IPS DF 6.9 (cell line): ENCODE data around the gene TNNT1.
"Not testable (repeated sequence)": the region's sequence is repeated elsewhere in the genome, so short reads cannot be mapped to it uniquely, and the experiment has no call there.

Source experiments
- DNase-seq: peaks from one replicate; pipeline ENCODE4 v3.0.0-alpha.2; 2013; ENCODE audit warnings: low read depth, low spot score
- H3K27ac ChIP-seq: one replicate; pipeline ENCODE4 v1.5.1; 2013; ENCODE audit warnings: low read length, control low read depth
- H3K27me3 ChIP-seq: 2 replicates; pipeline ENCODE4 v1.6.1; 2013; ENCODE audit warnings: mild to moderate bottlenecking, low read length; ENCODE audit not compliant: control insufficient read depth, insufficient read depth
- H3K36me3 ChIP-seq: 2 replicates; pipeline ENCODE4 v1.6.1; 2013; ENCODE audit warnings: low read length; ENCODE audit not compliant: control insufficient read depth, insufficient read depth
- H3K4me1 ChIP-seq: 2 replicates; pipeline ENCODE4 v1.6.1; 2013; ENCODE audit warnings: low read length; ENCODE audit not compliant: control insufficient read depth, insufficient read depth
- H3K4me3 ChIP-seq: 2 replicates; pipeline ENCODE4 v1.5.1; 2013; ENCODE audit warnings: mild to moderate bottlenecking, low read length
- H3K9me3 ChIP-seq: 2 replicates; pipeline ENCODE4 v1.6.1; 2013; ENCODE audit warnings: low read length, inconsistent platforms; ENCODE audit not compliant: control insufficient read depth, insufficient read depth
- WGBS: extraction: QIAGEN DNeasy Blood & Tissue Kit; methylation state at CpG from one replicate; pipeline ENCODE4 v1.1.7; 2013; ENCODE audit warnings: mixed read lengths, missing lambda C conversion rate; ENCODE audit not compliant: insufficient read length, insufficient coverage; 5-methylcytosine and 5-hydroxymethylcytosine counted together

TNNT1 gene

DNA sequence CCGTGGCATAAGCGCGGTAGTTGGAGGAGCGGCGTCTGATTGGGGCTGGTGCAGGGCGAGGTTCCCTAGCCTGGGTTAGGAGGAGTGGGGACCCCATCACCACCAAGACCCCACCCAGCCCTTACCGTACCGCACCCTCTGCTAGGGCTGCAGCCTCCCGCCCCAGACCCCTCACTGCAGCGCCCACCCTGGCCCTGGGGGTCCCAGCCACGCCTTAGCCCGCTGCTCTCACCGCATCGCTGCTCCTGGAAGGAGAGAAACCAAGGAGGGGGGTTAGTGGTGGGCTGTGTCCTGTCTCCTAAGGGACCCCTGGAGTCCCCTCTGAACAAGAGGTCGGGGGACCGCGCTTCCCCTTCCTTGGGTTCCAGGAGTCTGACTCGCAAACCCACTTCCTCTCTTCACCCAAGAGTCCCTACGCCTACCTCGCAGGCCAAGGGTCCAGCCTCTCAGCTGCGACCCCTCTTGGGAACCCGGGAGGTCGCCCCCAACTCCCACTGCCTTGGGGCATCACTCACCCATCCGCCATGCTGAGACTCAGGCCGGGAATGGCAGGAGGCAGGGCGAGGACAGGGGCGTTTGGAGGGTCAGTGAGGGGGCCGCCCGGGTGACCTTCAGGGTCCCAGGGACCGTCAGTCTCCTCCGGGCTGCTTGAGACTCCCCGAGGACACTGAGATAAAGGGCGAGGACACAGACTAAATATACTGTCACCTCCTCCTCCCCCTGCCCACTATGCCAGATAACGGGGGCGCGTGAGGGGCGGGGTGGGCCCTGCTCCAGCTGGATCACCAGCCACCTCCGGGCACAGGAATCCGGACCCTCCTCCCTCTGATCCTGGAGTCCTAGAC lies 8.3 kb upstream of the TNNT1 start, which contains the start of gene TNNI3:
TSS of gene TNNI3 (minus strand) at position 669 of the 845 bp plus-strand sequence. CDS start at position 526, 143 bp downstream.
- H3K27ac ChIP-seq, result no peak within 1 kb of the TSS
- no peaks in the 10 kb centered on the region for H3K9me3 ChIP-seq
- DNase-seq, result no peak
- peak within 1 kb of the TSS; percentile 48; the same call in 1 of the 2 replicates for H3K4me3 ChIP-seq
- WGBS, result no CpG with 5 or more reads among the region's 39 CpGs
- no peaks in the 10 kb centered on the region; the same call in 1 of the 2 replicates for H3K27me3 ChIP-seq
- H3K36me3 ChIP-seq, result no peaks in the 10 kb centered on the region
- peaks cover 7% of the 10 kb centered on the region for H3K4me1 ChIP-seq

DNA sequence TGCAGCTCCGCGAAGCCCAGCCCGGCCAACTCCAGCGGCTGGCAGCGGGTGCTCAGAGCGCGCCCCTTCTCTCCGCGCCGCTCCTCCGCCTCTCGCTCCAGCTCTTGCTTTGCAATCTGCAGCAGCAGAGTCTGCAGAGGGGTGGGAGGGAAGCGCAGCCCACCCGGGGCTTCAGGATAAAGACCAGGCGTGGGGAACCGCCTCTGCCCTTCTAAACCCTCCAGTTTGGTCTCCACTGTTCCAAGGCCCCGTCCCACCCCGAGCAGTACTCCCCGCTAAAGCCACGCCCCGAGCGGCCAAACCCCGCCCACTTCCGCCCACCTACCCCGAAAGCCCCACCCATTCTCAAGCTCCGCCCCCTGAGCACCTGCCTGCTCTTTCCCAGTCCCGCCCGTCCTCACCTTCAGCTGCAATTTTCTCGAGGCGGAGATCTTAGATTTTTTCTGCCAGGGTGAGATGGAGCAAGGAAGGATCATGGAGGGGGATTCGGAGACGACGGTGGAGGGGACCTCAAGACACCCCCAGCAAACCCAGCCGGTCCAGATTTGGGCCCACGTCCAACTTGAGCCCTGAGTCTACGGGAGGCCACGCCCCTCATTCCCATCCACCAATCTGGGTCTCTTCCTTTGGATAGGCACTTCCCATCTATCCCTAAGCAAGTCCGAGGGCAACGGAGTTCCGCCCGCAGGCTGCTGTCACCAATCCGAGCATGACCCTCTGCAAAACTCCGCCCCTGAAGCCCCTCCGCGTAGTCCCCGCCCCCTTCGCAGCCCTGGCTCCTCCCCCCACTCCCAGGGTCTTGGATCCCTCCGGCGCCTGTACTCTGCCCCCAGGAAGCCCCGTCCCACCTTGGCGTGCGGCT lies 7.4 kb upstream of the TNNT1 start:
- no peak for DNase-seq
- Histone ChIP-seq H3K36me3 (no peaks in the 10 kb centered on the region), H3K9me3 (no peaks in the 10 kb centered on the region), H3K4me1 (peaks cover 7% of the 10 kb centered on the region), H3K27me3 (no peaks in the 10 kb centered on the region), H3K4me3 (peak overlapping the region; percentile 48; the same call in 1 of the 2 replicates), H3K27ac (no peak overlapping the region)
- no CpG with 5 or more reads among the region's 52 CpGs for whole genome bisulfite sequencing

DNA sequence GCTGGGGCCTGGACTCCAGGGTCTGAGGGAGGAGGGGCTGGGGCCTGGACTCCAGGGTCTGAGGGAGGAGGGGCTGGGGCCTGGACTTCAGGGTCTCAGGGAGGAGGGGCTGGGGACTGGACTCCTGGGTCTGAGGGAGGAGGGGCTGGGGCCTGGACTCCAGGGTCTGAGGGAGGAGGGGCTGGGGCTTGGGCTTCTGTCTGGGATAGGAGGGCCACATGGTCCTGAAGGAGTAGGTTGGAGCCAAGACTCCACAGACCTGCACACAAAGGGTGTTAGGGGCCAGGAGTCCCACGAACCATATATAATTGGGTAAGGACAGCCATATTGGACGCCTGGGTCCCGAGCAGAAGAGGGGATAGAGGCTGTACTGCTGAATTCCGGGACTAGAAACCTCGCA lies 6.8 kb upstream of the TNNT1 start:
- H3K4me3 ChIP-seq, result peak overlapping the region; percentile 48; the same call in 1 of the 2 replicates
- DNase-seq, H3K27ac ChIP-seq, H3K36me3 ChIP-seq, H3K9me3 ChIP-seq, H3K4me1 ChIP-seq, H3K27me3 ChIP-seq: not testable (repeated sequence)
- WGBS, result no CpG with 5 or more reads among the region's 5 CpGs

DNA sequence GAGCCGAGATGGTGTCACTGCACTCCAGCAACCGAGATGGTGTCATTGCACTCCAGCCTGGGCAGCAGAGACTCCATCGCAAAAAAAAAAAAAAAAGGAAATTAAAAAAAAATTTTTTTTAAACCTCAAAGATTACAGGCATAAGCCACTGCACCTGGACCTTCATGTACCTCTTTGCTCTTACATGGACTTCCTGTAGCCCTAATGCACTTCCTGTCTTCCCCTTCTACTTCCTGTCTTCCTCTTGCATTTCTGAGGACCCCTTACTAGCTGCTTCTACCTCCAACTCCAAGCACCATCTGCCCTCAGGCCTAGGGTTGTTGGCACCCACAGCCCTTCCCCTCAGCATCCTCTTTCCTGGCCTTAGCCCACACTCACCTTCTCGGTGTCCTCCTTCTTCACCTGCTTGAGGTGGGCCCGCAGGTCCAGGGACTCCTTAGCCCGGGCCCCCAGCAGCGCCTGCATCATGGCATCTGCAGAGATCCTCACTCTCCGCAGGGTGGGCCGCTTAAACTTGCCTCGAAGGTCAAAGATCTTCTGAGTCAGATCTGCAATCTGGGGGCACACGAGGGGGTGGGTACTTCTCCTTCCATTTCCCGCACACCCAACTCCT lies 4.8 kb upstream of the TNNT1 start:
- no CpG with 5 or more reads among the region's 12 CpGs for WGBS
- no peak overlapping the region for H3K27ac ChIP-seq
- no peaks in the 10 kb centered on the region for H3K9me3 ChIP-seq
- H3K4me1 ChIP-seq, result peaks cover 3% of the 10 kb centered on the region
- no peak overlapping the region for H3K4me3 ChIP-seq
- no peaks in the 10 kb centered on the region for H3K36me3 ChIP-seq
- H3K27me3 ChIP-seq, result no peaks in the 10 kb centered on the region
- DNase-seq, result no peak

DNA sequence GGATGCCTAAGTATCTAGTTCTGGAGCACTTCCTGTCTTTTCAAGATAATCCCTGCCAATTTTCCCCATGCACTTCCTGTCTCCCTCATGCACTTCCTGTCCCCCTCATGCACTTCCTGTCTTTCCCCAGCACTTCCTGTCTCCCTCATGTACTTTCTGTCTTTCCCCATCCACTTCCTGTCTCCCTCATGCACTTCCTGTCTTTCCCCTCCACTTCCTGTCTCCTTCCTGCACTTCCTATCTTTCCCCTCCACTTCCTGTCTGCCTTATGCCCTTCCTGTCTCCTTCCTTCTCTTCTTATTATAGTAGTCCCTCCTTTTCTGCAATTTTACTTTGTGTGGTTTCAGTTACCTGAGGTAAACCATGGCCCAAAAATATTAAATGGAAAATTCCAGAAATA lies 3.0 kb upstream of the TNNT1 start:
- Histone ChIP-seq H3K4me3 (no peak overlapping the region), H3K27ac (no peak overlapping the region), H3K36me3 (no peaks in the 10 kb centered on the region), H3K4me1 (peaks cover 5% of the 10 kb centered on the region), H3K27me3 (no peaks in the 10 kb centered on the region), H3K9me3 (no peaks in the 10 kb centered on the region)
- no peak for DNase-seq

DNA sequence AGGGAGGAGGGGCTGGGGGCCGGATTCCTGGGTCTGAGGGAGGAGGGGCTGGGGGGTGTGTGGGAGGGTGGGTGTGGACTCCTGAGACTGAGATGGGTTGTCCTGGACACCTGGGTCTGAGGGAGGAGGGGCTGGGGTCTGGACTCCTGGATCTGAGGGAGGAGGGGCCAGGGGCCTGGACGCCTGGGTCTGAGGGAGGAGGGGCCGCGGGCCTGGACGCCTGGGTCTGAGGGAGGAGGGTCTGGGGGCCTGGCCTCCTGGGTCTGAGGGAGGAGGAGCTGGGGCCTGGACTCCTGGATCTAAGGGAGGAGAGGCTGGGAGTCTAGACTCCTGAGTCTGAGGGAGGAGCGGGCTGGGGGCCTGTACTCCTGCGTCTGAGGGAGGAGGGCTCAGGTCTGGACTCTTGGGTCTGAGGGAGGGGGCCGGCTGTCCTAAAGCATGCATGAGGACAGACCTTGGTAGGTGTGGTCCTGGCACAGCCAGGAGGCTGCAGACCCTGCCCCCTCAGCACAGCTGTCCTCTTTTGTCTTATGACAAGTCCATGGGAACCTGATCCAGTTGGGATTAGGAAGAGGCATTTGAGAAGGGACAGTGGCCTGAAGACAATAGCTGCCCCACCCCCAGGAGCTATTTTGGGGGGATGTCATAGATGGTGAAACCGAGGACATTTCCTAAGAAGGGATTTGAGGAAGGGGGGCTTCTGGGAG lies 1.3 kb downstream of the TNNT1 start:
- no CpG with 5 or more reads among the region's 9 CpGs for WGBS
- H3K4me3 ChIP-seq, result no peak overlapping the region

DNA sequence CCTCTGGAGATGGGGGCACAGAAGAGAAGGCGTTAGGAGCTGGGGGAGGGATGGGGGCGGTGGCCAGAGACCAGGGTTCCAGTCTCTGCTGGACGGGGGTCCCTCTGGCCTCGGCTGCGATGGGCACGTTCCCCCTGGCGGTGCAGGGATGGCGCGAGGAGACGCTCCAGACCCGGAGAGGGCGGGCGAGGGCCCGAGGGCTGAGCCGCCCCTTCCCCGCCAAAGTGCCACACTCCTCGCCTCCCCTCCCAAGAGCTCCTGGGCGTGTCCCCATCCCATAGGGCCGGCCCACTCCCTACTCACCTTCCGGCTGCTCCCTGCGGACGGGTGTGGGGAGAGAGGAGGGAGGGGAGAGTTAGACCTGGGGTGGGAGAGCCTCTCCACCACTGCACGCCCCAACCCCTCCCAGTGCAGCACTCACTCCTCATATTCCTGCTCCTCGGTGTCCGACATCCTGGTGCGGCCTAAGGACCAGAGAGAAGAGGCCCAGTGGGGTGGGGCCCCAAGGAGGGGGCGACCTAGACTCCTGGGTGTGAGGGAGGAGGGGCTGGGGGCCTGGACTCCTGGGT lies 2.2 kb downstream of the TNNT1 start:
- Histone ChIP-seq H3K4me1 (peaks cover 5% of the 10 kb centered on the region), H3K27me3 (no peaks in the 10 kb centered on the region), H3K9me3 (no peaks in the 10 kb centered on the region), H3K4me3 (peak overlapping the region; percentile 75), H3K27ac (no peak overlapping the region), H3K36me3 (no peaks in the 10 kb centered on the region)
- no peak for DNase-seq
- WGBS, result no CpG with 5 or more reads among the region's 27 CpGs

More for the DNA sequence above, 1.3 kb downstream of the TNNT1 start:
- H3K4me1 ChIP-seq, result peaks cover 5% of the 10 kb centered on the region
- no peaks in the 10 kb centered on the region for H3K9me3 ChIP-seq
- H3K36me3 ChIP-seq, result no peaks in the 10 kb centered on the region
- no peak for DNase-seq
- H3K27me3 ChIP-seq, result no peaks in the 10 kb centered on the region
- no peak overlapping the region for H3K27ac ChIP-seq

DNA sequence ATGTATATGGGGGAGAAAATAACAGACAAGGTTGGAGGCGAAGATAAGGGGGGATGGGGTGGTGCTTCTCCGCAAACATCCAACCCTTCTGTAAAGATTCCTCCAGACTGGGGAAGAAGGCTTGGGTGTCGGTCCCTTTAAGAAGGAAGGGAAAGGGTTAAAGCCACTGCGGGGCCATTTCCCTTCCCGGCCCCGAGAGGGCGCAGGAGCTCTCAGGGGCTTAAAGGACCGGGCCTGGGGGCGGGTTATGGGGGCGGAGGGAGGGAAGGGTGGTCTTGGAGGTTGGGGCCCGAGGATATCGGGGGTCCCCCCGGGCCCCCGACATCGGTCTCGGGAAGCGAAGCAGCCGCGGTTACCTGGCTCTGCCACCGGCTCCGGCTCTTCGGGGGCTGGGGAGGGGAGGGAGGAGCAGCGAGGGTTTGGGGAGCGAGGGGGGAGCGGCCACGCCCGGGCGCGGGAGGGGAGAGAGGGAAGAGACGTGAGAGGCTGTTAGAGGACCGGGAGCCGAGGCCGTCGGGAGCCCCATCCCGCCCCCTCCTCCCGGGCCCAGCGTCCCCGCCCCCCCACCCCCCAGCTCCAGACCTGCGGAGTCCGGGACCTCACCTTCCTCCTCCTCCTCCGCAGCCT lies 2.8 kb downstream of the TNNT1 start:
- DNase-seq, result no peak
- peak overlapping the region; percentile 75 for H3K4me3 ChIP-seq
- H3K36me3 ChIP-seq, result no peaks in the 10 kb centered on the region
- H3K27me3 ChIP-seq, result no peaks in the 10 kb centered on the region
- no peaks in the 10 kb centered on the region for H3K9me3 ChIP-seq
- peaks cover 5% of the 10 kb centered on the region for H3K4me1 ChIP-seq
- no CpG with 5 or more reads among the region's 41 CpGs for WGBS
- no peak overlapping the region for H3K27ac ChIP-seq

DNA sequence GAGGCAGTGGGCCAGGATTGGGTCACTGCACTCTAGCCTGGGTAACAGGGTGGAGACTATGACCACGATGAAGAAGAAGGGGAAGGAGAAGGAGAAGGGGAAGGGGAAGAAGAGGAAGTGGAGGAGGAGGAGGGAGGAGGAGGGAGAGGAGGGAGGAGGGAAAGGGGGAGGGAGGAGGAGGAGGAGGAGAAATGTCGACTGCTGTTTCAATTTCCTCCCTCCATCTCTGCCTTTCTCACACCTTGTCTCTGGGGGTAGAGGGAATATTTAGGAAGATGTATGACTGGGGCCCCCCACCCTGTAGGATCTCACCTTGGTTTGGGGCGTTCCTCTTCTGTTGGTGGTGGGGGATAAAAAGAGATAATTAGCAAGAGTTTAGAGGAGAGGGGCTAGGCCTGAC lies 3.8 kb downstream of the TNNT1 start:
- DNase-seq, result no peak
- Histone ChIP-seq H3K4me3 (no peak overlapping the region), H3K9me3 (no peaks in the 10 kb centered on the region), H3K4me1 (peaks cover 7% of the 10 kb centered on the region), H3K27me3 (no peaks in the 10 kb centered on the region), H3K27ac (no peak overlapping the region), H3K36me3 (no peaks in the 10 kb centered on the region)
- WGBS, result no CpG with 5 or more reads among the region's 3 CpGs
